Left cardiac atrium (tissue), 4 donors: Measurements from ENCODE around the gene CLEC4M. TPM values are rescaled to one million over a fixed set of nuclear protein-coding genes. Genes with fewer than 3 reads are reported as not detected.

Source experiments
- ATAC-seq, 2 donors: fragments of 200-7000 bp; cut with Tn5 transposase; one replicate each; pipeline ENCODE4 v1.9.1; 2020; ENCODE audit warnings: mild to moderate bottlenecking in 2 of 2, moderate library complexity in 2 of 2
- DNase-seq: peaks from one replicate; pipeline ENCODE4 v3.0.0-alpha.2; 2020
- intact Hi-C, 2 donors: fragments of 100-400 bp; cut with DNase I; formaldehyde crosslinking; loops; one replicate each; pipeline versions ENCODE4 v1.14.1 to v1.15.1; 2022 to 2023
- long read RNA-seq: library from polyadenylated mRNA; unstranded; transcript quantifications from one replicate; pipeline ENCODE4 v2.0.0, GENCODE V29; 2021
- total RNA-seq, 2 donors: library from RNA; stranded (reverse); fragmentation: NEBNext Ultra II Directional; extraction: Animal tissue kit (Norgen Biotek cat#: 25700); gene quantifications; one replicate each; pipeline ENCODE4 v1.2.1, GENCODE V29; 2021
- donor health status: DM: no; HTN: yes; CAD: no.
- donor health status: DM: no; HTN: yes; CAD: no; lungs with severe emphysema.
- donor health status: DM: yes; HTN: yes; CAD: no.
- donor health status: Dilated cardiomyopathy.

Gene CLEC4M, protein sequence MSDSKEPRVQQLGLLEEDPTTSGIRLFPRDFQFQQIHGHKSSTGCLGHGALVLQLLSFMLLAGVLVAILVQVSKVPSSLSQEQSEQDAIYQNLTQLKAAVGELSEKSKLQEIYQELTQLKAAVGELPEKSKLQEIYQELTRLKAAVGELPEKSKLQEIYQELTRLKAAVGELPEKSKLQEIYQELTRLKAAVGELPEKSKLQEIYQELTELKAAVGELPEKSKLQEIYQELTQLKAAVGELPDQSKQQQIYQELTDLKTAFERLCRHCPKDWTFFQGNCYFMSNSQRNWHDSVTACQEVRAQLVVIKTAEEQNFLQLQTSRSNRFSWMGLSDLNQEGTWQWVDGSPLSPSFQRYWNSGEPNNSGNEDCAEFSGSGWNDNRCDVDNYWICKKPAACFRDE
- under 1 TPM in 1 of 2 donors, not detected in 1; 0.29 TPM for total RNA-seq
- long read RNA-seq, result 0 reads

DNA sequence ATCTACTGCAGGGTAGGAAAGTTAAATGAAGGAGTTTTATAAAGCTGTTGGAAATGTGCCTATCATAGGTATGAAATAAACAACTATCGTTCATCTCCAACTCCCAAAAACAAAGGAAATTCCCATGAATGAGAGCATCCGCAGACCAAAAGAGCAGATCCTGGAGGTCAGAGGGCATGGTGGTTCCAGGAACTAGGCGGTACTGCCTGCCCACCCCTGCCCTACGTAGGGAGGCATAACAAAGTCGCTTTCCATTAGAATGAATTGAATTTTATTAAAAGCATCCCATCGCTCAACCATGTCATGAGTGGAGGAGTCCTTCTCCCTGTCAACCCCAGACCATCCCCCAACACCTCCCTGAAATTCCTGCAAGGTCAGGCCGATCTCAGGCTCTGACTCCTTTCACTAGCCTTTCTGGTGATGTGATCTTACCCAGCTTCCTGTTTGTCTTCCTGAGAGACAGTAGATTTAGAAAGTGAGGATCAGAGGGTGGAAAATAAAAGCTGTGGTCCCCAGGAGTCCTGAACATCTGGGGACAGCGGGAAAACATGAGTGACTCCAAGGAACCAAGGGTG, at the start of gene CLEC4M:
Gene CLEC4M, plus strand, starts transcription at position 525 of the 575 bp plus-strand sequence. Its CDS starts 24 bp downstream, at position 549.
- intact Hi-C loops, result no loop called here
- no peak for ATAC-seq
- no peak for DNase-seq

DNA sequence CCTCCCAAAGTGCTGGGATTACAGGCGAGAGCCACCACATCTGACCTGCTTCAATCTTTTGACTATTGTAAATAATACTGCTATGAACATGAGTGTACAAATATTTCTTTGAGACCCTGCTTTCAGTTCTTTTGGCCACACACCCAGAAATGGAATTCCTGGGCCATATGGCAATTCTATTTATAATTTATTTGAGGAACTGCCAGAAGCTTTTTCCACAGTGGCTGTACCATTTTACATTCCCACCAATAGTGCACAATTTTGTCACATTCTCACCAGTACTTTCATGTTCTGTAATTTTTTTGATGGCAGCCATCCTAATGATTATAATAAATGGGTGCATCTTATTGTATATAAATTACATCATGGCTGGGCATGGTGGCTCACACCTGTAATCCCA, 47.4 kb upstream of the CLEC4M start:
- DNase-seq (no peak), ATAC-seq (no peak)
- intact Hi-C loops, result no loop called here

DNA sequence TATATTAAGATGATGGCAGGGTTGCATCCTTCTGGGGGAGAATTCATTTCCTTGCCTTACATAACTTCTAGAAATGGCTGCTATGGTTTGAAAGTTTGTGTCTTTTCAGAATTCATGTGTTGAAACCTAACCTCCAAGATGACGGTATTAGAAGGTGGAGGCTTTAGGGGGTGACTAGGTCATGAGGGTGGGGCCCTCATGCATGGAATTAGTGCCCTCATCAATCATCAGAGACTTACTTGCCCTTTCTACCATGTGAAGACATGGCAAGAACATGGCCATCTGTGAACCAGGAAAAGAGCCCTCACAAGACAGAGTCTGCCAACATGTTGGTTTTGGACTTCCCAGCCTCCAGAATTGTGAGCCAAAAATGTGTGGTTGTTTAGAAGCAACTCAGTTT, 46.3 kb upstream of the CLEC4M start:
- ATAC-seq, result no peak
- intact Hi-C loops, result no loop called here
- no peak for DNase-seq

DNA sequence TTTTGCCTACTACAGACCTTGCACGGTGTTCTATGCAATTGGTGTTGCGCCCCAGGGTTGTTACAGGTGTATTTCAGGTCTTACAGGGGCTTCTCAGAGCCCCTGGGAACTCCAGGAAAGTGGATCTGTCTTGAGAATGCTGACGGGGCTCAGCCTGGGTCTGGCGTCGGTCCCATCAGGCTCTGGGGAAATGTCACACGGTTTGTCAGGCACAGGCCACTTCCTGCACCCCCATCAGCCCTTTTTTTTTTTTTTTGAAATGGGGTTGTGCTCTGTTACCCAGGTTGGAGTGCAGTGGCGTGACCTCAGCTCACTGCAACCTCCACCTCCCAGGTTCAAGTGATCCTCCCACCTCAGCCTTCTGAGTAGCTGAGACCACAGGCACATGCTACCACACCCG, 44.4 kb upstream of the CLEC4M start:
- intact Hi-C loops, result no loop called here
- ATAC-seq (no peak), DNase-seq (no peak)

DNA sequence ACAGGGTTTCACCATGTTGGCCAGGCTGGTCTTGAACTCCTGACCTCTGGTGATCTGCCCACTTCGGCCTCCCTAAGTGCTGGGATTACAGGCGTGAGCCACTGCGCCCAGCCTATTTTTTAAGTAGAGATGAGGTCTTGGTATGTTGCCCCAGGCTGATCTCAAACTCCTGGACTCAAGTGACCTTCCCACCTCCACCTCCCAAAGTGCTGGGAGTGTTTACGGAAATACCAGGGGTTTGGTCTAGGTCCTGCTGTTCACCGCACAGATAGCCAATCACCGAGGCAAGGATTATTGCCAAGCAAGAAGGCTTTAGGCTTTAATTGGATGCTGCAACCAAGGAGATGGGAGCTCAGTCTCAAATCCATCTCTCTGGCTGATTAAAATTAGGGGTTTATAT, 42.7 kb upstream of the CLEC4M start:
- ATAC-seq (no peak), DNase-seq (no peak)
- intact Hi-C loops, result no loop called here

DNA sequence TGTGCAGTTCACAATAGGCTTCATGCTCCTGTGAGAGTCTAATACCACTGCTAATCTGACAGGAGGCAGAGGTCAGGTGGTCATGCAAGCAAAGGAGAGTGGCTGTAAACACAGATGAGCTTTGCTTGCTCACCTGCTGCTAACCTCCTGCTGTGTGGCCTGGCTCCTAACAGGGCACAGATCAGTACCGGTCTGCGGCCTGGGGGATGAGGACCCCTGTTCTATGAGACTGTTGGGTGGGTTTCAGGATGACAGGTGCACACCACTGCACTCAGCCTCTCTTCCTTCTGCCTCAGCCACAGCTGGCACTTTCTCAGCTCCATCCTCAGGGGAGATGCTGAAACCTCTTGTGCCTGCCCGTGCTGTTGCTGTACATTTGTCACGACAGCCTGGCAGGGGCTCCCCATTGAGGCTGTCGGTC, 40.8 kb upstream of the CLEC4M start:
- ATAC-seq (no peak), DNase-seq (no peak)
- intact Hi-C loops, result no loop called here

DNA sequence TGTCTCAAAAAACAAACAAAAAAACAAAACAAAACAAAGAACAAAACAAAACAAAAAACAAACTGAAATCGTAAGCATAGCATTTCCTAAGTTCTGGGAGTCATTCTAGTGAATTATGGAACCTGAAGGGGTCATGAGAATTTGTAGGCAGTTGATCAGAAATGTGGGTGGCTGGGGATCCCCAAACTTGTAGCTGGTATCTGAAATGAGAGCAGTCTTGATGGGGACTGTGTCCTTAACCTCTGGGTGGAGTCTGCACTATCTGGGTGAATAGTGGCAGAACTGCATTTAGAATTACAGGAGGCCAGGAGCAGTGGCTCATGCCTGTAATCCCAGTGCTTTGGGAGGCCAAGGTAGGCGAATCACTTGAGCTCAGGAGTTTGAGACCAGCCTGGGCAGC, 37.3 kb upstream of the CLEC4M start:
- ATAC-seq, result no peak
- no peak for DNase-seq
- intact Hi-C loops, result no loop called here

DNA sequence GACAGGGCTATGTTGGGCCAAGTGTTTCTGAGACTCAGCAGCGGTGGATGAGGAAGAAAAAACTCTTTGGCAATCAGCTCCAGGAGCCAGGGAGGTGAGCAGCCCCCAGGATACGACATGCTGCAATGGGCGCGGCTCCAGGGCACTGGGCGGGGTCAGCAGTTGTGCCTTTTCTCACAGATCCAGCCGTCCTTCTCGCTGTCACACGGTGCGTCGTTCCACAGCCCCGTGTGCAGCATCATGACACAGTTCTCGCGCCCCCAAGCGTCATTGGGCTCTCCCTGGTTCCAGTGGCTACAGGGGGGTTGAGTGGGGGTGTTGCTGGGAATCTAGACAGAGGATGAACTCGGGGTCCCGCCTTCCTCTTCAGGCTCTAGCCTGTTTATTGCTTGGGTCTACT, 33.8 kb upstream of the CLEC4M start:
- no peak for ATAC-seq
- DNase-seq, result no peak
- intact Hi-C loops, result no loop called here

DNA sequence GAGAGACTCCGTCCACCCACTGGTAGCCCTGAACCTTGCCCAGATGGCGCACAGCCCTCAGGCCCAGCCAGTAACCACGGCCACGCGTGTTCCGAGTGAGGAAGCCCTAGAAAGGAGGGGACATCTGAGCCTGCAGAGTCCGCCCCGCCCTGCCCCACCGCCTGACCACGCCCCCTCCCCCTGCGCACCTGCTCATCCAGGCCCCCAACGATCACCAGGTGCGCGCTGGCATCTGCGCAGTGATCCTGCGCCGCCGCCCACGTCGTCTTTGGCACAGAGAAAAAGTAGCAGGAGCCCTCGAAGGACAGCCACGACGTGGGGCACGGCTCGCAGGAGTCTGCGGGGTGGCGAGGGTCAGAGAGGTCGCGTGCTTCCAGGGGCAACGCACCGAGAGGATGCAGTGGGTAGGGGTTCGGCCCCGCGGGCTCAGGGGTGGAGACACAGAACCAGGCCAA, 33.2 kb upstream of the CLEC4M start:
- intact Hi-C loops, result no loop called here
- ATAC-seq (no peak), DNase-seq (no peak)

DNA sequence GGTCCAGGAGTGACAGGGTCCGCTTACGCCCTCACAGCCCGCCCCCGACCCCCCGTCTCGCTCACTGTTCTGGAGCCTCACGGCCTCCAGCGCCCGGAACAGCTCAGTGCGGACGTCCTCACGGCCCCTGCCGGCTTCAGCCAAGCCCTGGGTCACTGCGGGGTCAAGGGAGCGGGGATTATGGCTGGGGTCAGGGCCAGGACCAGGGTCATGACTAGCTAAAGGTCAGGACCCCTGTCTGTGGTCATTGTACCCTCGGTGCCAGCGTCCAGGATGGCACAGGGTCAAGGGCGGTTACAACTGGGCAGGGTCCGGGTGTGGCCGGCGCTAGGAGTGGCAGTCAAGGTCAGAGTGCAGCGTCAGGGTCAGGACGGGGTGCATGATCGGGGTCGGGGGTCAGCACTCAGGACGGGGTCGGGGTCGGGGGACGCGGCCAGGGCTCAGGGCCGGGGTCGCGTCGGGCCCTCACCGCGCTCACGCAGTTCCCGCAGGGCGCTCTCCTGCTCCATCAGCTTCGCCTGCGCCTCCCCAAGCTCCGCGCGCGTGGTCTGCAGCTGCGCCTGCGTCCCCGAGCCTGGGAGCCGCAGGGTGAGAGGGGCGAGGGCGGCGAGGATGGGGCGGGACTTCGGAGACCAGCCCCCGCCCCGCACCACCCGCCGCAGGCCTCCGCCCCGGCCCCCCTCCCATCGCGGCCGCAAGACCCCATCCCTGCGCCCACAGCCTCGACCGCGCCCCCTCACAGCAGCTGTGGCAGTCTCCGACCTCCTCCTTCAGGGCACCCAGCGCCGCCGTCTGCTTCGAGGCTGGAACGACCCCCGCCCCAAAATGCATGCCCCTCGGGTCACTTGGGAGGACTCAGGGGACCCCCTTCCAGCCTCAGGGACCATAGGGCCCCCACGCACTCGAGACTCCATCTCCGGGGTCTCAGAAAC, 32.5 kb upstream of the CLEC4M start:
- DNase-seq (no peak), ATAC-seq (peak in 1 of 2 donors; percentile 27)
- intact Hi-C loops, result no loop called here

DNA sequence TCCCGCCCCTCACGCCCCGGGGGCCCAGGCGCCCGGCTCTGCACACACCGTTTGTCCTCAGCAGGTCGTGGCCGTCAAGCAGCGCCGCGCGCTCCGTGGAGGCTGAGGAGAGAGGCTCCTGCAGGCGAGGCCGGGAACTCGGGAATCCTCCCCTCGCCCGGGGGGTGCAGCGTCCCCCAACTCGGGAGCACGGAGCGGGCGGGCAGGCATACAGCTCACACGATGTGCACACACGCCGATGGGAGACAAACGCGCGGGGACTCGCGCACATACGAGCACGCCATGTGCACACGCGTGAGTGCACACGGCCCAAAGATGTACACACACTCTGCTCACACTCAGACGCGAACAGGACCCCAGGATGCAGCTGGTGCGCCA, 31.8 kb upstream of the CLEC4M start:
- ATAC-seq, result no peak
- intact Hi-C loops, result no loop called here
- no peak for DNase-seq

DNA sequence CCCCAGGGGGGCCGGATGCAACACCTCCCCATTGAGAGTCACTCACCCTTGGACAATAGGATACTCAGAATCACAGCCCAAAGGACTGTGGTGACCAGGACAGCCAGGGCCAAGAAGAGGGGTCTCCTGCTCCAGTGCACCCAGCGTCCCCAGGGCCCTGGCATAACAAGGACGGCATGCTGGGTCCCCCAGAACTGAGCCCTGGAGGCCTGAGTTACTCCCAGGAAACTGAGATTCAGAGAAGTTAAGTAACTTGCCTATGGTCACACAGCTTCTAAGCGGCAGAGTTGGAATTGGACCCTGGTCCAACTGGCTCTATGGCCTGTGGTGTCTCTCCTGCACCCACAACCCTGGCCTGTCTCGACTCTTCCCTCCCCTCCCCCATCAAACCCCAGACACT, 31.4 kb upstream of the CLEC4M start:
- DNase-seq (no peak), ATAC-seq (no peak)

DNA sequence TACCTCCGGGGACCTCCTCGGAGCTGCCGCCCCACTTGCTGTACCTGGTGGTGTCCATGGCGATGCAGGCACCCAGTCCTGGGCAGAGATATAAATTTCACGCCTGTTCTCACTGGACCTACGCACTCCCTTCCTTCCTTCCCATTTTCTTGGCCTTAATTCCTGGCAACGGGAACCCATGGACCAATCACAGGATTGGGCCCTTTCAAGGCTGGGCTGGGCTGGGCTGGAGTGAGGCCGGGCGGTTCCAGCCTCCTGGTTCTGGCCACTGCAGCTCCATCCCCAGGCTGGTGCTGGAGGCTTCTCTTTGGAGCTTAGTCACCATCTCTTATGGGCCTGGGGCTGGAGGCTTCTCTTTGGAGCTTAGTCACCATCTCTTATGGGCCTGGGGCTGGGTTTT, 31.0 kb upstream of the CLEC4M start, which contains the start of gene CLEC4G:
Gene CLEC4G, minus strand, starts transcription at position 66 of the 400 bp plus-strand sequence. Its CDS starts 8 bp downstream, at position 58.
- no peak for ATAC-seq
- no peak for DNase-seq
- intact Hi-C loops, result no loop called here

More for the DNA sequence above, 31.4 kb upstream of the CLEC4M start:
- intact Hi-C loops, result no loop called here

DNA sequence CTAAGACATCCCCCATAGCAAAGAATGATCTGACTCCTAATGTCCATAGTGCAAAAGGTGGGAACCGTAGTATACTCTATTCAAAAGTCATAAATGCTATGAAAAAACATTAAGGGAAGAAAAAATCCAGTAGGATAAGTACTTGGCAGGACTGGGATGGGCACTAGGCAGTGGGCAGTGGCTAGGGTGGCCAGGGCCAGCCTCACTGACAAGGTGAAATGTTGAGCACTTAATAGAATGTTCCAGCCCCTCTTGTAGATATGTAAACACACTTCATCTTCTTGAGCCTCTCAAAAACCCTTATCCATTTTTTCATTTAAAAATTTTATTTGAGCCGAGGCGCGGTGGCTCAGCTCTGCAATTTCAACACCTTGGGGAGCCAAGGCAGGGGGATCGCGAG, 29.7 kb upstream of the CLEC4M start:
- no peak for DNase-seq
- intact Hi-C loops, result no loop called here
- ATAC-seq, result no peak

DNA sequence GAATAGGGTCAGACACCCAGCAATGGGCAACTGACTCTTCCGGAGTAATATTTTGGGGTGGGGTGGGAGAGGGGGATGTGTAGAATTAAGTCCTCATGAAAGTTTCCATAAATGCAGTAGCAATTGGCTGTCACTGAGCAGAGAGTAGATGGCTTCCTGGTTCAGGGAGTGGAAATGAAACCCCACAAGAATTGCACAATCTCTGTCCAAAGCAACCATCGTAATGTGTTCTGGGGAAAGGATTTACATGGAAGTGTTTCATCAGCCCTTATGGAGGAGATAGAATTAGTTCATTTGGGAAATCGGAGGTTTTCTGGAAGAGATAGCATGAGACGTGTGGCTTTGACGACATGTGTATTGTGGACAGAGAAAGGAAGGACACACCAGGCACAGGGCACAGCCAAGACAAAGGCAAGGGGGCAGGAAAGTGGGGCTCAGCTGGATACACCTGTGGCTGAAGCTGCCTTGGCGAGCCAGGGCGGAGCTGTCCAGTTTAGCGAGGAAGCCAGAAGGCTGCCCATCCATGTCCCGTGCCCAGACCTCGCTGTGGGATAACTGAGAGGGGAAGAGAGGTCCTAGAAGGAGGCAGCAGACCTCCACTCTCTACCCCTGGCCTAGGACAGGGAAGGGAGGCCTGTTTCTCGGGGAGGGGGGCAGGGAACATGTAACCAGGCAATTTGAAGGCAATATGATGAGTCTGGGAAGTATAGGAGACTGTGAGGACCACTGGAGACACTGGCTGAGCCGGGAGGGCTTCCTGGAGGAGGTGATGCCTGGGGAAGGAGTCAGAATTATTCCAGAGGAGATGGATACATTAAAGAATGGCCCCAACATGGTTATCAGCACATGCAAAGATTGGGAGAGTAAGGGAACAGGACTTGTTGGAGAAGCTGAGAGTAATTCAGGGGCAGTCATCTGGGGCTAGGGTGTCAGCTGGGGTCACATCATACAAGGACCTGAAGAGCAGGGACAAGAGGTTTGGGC, 28.5 kb upstream of the CLEC4M start:
- peak in 1 of 2 donors; percentile 44 for ATAC-seq

DNA sequence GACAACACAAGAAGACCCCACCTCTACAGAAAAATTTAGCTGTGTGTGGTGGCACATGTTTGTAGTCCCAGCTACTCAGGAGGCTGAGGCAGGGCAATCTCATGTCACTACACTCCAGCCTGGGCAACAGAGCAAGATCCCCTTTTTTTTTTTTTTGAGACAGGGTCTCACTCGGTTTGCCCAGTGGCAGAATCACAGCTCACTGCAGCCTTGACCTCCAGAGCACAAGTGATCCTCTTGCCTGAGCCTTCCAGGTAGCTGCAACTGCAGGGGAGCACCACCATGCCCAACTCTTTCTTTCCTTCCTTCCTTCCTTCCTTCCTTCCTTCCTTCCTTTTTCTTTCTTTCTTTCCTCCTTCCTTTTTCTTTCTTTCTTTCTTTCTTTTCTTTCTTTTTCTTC, 26.9 kb upstream of the CLEC4M start:
- intact Hi-C loops, result no loop called here

More for the DNA sequence above, 28.5 kb upstream of the CLEC4M start:
- intact Hi-C loops, result no loop called here
- no peak for DNase-seq

DNA sequence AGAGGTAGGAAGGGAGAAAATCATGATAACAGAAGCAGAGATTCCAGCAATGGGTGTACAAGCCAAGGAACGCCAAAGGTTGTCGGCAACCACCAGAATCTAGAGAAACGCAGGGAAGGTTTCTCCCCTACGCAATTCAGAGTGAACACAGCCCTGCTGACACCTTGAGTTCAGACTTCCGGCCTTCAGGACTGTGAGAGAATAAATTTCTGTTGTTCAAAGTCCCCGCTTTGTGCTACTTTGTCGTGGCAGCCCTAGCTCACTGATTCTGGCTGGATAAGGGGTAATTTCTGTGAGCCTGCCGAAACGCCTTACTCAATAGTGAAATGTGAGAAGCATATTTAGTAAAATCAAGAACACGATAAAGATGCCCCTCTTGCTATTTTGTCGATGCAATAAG, 25.8 kb upstream of the CLEC4M start:
- ATAC-seq (no peak), DNase-seq (no peak)
- intact Hi-C loops, result no loop called here

More for the DNA sequence above, 26.9 kb upstream of the CLEC4M start:
- no peak for ATAC-seq
- no peak for DNase-seq

DNA sequence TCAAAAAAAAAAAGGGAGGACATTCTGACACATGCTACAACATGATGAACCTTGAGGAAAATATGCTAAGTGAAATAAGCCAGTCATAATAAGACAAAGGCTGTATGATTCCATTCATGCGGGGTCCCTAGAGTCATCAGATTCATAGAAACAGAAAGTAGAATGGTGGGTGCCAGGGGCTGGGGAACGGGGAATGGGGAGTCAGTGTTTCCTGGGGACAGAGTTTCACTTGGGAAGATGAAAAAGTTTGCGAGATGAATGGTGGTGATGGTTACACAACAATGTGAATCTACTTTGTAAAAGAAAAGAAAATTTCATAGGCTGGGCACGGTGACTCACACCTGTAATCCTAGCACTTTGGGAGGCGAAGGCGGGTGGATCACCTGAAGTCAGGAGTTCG, 25.0 kb upstream of the CLEC4M start:
- DNase-seq (no peak), ATAC-seq (no peak)

More for the DNA sequence above, 25.0 kb upstream of the CLEC4M start:
- intact Hi-C loops, result no loop called here
